ENCODE measurements around the gene C1QL2.

C1QL2 gene

GRCh38 chr2:119178776-119179175 lies 20.2 kb upstream of the C1QL2 start:
- DNase-seq, result no peak

DNA sequence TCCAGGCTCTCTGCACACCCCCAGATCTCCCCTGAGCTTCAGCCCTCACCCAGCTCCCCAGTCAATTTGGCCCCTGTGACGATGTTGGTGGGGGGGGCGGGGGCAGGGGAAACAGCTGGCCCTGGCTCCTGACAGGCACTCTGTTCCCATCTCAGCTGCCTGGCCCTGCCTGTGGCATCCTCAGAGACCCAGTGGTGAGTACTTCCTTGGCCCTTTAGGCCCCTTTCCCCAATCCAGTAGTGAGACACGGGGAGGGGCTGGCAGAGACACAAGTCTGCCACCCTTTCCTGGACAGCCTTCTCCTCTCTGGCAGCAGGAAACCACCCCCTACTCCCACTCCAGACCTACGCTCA lies 19.3 kb upstream of the C1QL2 start:
- no peak for DNase-seq

DNA sequence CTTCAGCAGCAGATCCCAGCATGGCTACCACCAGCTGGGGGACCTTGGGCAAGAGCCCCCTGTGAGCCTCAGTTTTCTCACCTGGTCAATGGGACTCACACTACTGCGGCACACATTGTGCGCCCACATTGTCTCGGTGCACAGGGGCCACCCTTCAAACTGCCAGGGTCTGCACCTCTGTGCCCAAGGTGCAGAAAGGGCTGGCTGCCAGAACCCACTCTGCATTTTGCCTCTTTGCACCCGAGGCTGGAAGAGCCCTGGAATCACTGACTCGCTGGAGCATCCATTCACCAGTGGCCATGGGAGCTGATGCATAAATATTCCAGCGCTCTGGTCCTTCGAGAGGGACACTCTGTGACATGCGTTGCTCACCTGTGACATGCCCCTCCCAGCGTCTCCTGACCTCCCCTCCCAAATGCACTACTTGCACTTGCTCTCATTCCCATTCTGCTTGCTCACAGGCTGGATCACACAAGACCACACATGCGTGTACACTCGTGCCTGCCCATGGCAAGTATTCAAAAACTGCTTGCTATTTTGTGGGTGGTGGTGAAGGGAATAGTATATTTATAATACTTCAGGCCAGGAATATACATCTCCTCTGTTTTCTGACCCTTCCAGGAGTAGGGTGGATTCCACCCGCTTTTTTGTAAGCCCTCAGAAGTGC lies 18.8 kb upstream of the C1QL2 start:
- no peak for DNase-seq

DNA sequence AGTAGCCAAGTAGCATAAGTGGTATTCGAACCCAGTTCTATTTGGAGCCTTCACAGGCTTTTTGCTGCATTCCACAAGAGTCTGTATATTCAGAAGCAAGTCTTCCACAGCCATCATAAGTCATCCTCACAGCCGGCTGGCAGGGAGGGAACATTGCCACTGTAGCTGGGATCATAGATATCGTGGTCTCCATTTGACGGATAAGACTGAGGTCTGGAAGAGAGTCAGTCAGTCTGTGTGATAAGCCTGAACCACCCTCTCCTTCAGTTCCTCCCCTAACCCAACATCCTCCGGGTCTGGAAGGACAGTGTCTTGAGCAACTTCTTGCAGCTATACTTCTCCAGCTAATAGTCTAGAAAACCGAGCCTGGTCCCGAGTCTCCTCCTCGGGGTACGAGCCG lies 17.0 kb upstream of the C1QL2 start:
- no peak for DNase-seq

DNA sequence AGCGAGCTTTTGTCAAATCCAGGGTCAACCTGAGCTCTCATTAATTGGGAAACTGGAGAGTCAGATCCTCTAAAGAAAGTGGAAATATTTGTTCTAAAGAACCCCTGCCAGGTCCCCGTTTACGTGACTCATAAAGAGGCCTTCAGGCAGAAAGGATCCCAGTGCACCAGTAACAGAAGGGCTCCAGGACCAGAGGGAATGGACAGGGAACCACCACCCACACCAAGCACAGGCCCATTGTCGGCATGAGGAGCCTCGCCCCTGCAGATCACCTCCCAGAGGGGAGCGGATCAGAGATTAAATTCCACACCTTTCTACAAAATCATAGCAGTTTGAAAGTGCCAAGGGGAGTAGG lies 16.4 kb upstream of the C1QL2 start:
- DNase-seq, result no peak

DNA sequence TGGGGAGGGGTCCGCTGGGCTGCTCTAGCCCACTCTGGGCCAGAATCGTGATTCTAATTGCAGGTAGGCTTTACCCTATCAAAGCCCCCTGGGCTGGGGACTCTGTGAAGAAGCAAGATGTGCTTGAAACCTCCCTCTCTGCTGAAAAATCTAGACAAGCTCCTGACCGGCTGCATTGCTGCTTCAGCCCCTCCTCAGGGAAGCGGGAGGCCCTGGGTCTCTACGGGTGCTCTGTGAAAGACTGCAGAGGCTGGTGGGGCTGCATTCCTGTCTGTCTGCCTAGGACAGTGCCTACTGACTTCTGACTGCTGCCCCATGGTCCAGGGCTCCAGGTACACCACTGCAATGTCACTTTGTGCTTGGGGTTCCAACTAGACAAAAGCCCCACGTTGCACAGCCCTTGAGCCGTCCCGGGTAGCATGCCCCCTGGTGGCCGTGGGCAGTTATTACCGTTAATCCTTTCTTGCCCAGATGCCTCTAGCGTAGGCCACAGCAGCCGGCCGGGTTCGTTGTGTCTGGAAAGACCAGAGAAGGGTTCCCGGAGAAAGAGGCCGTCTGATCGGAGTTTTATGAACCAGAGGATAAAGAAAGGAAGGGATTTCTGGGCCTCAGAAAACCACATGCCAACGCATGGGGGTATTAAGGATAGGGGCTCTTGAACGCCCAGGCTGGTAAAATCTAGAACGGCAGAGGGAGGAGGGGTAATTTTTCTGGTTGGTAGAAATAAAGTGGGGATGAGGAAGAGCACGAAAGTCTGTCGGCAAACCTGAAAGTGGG lies 15.9 kb upstream of the C1QL2 start:
- DNase-seq, result peak; percentile 24

- DNase-seq, result no peak
These were observed 15.1 kb upstream of the C1QL2 start for GRCh38 chr2:119173556-119174060.

DNA sequence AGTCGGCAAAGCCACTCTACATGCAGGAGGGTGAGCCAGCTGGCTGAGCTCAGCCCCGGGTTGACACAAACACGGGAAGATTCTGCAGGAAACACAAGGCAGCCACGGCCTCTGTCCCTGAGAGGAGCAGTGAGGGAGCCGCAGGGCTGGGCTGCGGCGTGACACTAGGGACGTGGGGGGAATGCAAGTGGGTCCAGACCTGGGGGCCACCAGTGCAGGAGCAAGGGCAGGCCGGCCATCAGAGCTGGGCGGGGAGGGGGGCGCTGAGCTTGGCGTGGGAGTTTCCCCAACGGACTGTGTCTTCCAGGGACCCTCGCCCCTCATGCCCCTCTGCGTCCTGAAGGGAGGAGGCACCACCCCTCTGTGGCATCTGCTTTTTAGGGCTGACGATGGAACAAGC lies 12.0 kb upstream of the C1QL2 start:
- DNase-seq, result no peak

DNA sequence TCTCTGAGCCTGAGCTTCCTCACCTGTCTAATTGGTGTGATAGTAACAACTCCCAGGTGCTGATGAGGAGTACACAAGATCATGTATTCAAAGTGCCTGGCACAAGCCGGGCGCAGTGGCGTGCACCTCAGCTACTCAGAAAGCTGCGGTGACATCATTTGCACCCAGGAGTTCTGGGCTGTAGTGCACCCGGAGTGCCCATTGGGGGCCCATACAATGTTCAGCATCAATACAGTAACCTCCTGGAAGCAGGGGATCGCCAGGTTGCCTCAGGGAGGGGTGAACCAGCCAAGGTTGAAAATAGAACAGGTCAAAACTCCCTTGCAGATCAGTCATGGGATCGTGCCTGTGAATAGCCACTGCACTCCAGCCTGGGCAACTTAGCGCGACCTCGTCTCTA lies 11.2 kb upstream of the C1QL2 start:
- DNase-seq, result no peak

DNA sequence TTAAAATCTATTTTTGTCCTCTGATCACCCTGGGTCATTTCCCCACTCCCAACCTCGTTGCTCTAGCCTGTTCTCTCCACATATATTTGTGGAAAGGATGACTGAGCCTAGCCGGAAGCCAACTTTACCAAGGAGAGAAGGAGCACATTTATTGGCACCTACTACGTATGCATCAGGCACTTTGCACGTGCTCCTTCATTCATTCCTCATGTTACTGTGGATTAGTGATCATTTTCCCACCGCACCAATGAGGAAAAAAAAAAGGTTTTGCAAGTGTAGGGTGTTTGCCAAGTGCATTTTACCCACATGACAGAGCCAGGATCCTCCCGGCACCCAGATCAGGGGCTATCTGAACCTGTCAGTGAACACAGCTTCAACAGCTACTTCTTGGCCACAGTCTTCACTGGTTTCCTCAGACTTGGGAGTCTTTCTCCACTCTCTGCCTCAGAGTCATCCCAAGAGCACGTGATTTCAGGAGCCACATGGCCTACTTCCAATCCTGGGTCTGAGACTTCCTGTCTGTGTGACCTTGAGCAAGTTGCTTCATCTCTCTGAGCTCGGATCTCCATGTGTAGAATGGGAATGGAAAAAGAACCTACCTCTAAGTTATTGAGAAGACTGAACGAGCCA lies 1.9 kb upstream of the C1QL2 start:
- DNase-seq, result no peak

DNA sequence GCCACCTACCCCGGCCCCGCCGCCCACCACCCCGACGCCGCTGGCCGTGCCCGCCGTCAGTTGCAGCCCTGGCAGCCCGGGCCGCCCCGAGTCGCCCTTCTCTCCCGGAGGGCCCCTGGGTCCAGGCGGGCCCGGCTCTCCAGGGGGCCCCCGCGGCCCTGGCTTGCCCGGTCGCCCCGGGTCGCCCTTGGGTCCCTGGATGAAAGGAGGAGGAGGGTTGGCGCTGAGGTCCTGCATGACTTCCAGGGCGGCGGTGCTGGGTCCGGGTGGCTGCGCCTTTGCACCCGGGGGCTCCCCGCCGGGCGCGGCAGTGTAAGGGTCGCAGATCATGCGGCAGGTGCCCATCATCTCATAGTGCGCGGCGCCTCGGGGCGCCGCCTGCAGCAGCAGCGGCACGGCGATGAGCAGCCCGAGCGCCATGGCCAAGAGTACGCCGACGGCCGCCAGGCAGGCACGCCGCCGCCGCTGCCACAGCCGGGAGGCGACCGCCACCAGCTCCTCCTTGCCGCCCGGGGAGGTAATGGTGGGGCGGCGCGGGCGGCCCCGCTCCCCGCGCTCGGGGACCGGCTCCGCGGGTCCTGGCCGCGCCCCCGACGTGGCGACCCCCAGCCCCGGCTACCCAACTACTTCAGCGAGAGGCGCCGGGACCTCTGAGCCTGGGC lies 570 bp downstream of the C1QL2 start:
- DNase-seq, result no peak

DNA sequence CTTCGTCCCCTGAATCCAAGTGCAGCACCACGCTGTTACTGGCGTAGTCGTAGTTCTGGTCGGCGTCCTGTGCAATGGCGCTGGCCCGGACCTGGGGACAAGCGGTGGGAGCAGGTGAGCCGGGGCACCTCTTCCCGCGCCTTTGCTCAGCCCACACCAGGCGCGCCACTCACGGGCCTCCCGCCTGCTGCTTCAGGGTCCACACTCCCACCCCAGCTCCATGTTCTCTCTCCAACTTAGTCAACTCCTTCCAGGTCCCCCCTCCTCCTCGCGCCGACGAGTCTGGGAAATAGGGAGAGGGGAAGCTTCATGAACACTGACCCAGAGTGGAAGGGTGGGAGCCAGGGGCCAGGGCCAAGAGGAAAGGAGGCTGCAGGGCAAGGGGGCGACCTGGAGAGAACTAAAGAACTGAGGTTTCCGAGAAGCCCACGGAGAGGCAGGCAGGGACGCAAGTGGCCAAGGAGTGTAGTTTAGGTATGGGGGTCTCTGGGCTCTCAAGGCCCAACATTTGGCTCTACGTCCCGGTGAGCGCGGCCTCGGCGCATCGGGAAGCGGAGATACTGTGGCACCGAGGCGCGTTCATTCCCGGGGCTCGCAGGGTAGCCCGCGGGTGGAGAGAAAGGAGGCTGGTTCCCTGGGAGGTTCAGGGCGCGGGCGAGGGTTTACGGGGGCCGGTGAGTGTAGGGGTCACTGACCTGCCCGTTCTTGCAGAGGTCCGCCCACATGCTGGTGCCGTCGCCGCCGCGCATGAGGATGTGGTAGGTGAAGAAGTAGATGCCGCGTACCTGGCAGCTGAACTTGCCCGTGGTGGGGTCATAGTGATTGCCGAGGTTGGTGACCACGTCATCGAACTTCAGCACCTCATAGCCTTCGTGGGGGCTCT lies 1.4 kb downstream of the C1QL2 start:
- DNase-seq, result no peak

- no peak for DNase-seq
These were observed 2.3 kb downstream of the C1QL2 start for GRCh38 chr2:119156105-119156890.

- no peak for DNase-seq
These were observed 2.9 kb downstream of the C1QL2 start for GRCh38 chr2:119155633-119156032.

GRCh38 chr2:119154076-119154475 lies 4.5 kb downstream of the C1QL2 start:
- no peak for DNase-seq

GRCh38 chr2:119149611-119150010 lies 8.9 kb downstream of the C1QL2 start:
- no peak for DNase-seq

DNA sequence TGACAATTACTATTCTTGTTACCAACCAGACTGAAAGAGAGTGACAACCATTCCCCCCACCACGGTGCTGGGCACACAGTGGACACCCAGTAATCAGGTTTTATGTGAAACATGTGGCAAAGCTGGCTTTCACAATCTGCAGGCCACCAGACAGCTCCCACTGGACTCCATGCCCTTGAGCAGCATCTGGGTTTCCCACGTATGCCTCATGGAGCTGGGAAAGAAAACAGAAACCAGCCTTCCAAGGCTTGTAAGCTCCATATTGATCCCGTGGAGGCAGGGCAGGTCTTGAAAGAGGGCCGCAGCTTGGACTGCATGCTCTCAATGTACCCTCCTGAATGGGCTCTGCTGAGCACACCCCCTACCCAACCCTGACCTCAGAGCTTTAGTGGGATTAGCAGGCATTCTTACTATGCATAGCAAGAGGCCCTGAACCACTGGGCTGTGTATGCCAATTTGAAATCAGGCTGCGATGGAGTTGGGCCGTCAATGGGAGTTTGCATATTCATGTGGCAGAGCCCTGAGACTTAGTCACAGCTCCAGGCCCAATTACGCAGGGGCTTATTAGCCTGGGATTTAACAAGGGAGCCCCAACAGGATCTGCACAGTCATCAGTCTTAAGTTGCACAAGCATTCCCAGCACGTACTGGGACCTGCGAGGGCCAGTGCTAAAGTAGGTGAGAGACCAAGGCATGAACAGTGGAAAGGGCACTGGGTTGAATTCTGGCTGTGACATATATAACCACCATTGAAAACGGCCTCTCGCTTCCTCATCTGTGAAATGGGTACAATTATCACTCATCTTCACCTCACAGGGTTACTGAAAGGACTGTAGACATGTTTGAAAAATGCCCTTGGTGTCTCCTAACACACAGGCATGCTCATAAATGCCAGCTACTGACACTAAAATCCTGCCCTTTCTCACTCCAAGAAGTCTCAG lies 10.5 kb downstream of the C1QL2 start:
- no peak for DNase-seq

DNA sequence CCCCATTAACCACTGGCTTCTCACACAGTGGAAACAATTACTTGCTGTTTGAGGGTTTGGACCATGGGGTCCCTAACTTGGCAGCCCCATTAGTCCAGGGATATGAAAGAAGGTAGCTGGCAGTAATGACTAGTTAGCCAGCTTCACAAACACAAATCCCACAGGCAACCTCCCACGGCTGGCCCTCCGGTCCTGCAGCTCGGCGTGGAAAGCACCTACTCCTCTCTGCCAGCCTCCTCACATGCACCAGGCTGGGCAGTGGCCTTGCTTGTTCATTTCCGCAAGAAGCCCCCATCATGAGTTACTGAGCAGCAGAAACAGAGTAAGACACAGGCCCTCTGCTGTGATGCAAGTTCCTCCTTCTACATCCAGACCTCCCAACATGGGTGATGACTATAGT lies 13.7 kb downstream of the C1QL2 start:
- no peak for DNase-seq

GRCh38 chr2:119142824-119143223 lies 15.7 kb downstream of the C1QL2 start:
- DNase-seq, result no peak

DNA sequence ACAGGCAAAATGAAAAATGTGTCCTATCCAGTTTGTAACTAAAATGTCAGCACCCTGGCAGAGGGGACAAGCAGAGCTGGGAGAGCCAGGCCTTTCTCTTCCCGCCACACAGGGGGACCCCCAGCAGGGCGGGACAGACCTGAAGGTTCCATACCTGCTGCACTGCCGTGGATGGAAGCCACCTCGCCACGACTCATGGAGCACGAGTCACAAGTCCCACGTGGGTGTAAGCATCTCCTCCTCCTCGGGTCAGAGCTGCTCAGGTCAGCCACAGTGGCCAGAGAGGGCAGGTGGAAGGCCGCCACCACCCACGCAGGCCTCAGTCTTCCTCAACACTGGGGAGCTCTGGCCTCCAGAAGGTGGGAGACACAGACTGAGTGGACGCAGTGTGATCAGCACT lies 21.0 kb downstream of the C1QL2 start:
- DNase-seq, result no peak

- no peak for DNase-seq
These were observed 21.7 kb downstream of the C1QL2 start for GRCh38 chr2:119136872-119137271.

Data from MV-4-11 (cell line).